Body of pancreas (tissue), 4 donors: ENCODE results near the gene MINDY2. TPM values are rescaled to one million over a fixed set of nuclear protein-coding genes. Genes with fewer than 3 reads are reported as not detected.

Experiments used
- ATAC-seq: fragments of 150-250 bp; one replicate; pipeline ENCODE4 v1.9.1; 2016
- DNase-seq, 4 donors: peaks; one replicate each; pipeline ENCODE4 v3.0.0-alpha.2; 2019
- H3K27ac ChIP-seq, 4 donors: fragments of 200-600 bp; sonication (generic); 1 replicate in 3 of 4; 2 replicates in 1 of 4; pipeline versions ENCODE4 v1.5.1 to v1.6.1; 2016 to 2019; ENCODE audit warnings: mild to moderate bottlenecking in 1 of 4, mixed read lengths in 1 of 4, moderate library complexity in 1 of 4
- H3K27me3 ChIP-seq, 2 donors: fragments of 200-600 bp; sonication (generic); one replicate each; pipeline ENCODE4 v1.6.0; 2016; ENCODE audit warnings: mild to moderate bottlenecking in 1 of 2
- H3K36me3 ChIP-seq, 2 donors: fragments of 200-600 bp; sonication (generic); replicated peaks in 1 of 2; 2 replicates each; pipeline ENCODE4 v1.5.1; 2016; ENCODE audit warnings: low read depth in 2 of 2; ENCODE audit not compliant: insufficient read depth in 1 of 2
- H3K4me1 ChIP-seq: fragments of 200-600 bp; sonication (generic); one replicate; pipeline ENCODE4 v1.6.0; 2016
- H3K4me3 ChIP-seq, 2 donors: fragments of 200-600 bp; sonication (generic); 1 replicate in 1 of 2; 2 replicates in 1 of 2; pipeline ENCODE4 v1.5.1; 2016 to 2019
- H3K9me3 ChIP-seq, 3 donors: fragments of 200-600 bp; sonication (generic); 1 replicate in 2 of 3; 2 replicates in 1 of 3; pipeline ENCODE4 v1.5.1; 2016
- POLR2A ChIP-seq, 3 donors: fragments of 450-650 bp; IDR thresholded peaks; one replicate each; pipeline ENCODE4 v1.6.1; 2016; ENCODE audit warnings: antibody characterized with exemption in 3 of 3, mild to moderate bottlenecking in 2 of 3
- WGBS, 2 donors: methylation state at CpG; one replicate each; pipeline ENCODE4 v1.1.5; 2017; 5-methylcytosine and 5-hydroxymethylcytosine counted together
- intact Hi-C: fragments of 100-400 bp; cut with DNase I; formaldehyde crosslinking; loops from one replicate; pipeline ENCODE4 v1.15.1; 2023
- total RNA-seq, 2 donors: library from RNA; depleted of rRNA; stranded (reverse); fragments of >200 nt; gene quantifications; one replicate each; pipeline ENCODE4 v1.1.0, GENCODE V29; 2016
- TF ChIP-seq, protein P1 (sequence below), 7 experiments: fragments of 450-650 bp in 4 of 7; fragments of 200-600 bp in 3 of 7; sonication (generic) in 3 of 7; IDR thresholded peaks; one replicate each; pipeline ENCODE4 v1.5.1; 2016 to 2019; ENCODE audit warnings: antibody characterized with exemption in 7 of 7

MINDY2 gene
- total RNA-seq, 2 donors from 2014 or later = 8.9 to 11.9 TPM

GRCh38 chr15:58758141-58758540 is 13.0 kb upstream of the MINDY2 start:
- intact Hi-C loops = no loop called here
- ATAC-seq (no peak), DNase-seq (no peak)
- no peak for TF ChIP-seq POLR2A (IDR thresholded peaks at IDR 0.05)
- TF ChIP-seq, protein P1, sequence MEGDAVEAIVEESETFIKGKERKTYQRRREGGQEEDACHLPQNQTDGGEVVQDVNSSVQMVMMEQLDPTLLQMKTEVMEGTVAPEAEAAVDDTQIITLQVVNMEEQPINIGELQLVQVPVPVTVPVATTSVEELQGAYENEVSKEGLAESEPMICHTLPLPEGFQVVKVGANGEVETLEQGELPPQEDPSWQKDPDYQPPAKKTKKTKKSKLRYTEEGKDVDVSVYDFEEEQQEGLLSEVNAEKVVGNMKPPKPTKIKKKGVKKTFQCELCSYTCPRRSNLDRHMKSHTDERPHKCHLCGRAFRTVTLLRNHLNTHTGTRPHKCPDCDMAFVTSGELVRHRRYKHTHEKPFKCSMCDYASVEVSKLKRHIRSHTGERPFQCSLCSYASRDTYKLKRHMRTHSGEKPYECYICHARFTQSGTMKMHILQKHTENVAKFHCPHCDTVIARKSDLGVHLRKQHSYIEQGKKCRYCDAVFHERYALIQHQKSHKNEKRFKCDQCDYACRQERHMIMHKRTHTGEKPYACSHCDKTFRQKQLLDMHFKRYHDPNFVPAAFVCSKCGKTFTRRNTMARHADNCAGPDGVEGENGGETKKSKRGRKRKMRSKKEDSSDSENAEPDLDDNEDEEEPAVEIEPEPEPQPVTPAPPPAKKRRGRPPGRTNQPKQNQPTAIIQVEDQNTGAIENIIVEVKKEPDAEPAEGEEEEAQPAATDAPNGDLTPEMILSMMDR (IDR thresholded peaks at IDR 0.05) = peak in 5 of 7 experiments; percentile 12 to 41 (median 23)
- Histone ChIP-seq H3K36me3 (no peaks in the 10 kb centered on the region), H3K4me1 (no peaks in the 10 kb centered on the region), H3K27ac (no peak overlapping the region), H3K27me3 (no peaks in the 10 kb centered on the region), H3K9me3 (no peaks in the 10 kb centered on the region), H3K4me3 (no peak overlapping the region)
- WGBS, 2 donors = 3 to 6% methylated on average over 3 of the region's 3 CpGs

GRCh38 chr15:58760385-58761009 is 10.6 kb upstream of the MINDY2 start:
- 68 to 85% methylated on average over 7 of the region's 7 CpGs for WGBS, 2 donors
- ATAC-seq = no peak

DNA sequence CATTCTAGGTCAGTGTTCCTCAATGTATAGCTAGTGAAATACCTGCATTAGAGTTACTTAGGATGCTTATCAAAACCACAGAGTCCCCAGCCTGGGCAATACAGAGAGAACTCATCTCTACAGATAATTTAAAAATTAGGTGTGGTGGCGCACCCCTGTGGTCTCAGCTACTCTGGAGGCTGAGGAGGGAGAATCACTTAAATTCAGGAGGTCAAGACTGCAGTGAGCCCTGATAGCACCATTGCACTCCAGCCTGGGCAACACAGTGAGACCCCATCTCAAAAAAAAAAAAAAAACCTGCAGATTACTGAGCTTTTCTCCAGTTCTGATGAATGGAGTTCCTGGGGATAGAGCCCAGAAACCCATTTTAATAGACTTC is 10.1 kb upstream of the MINDY2 start:
- H3K4me1 ChIP-seq = no peaks in the 10 kb centered on the region
- no peak for TF ChIP-seq POLR2A (IDR thresholded peaks at IDR 0.05)
- TF ChIP-seq, protein P1 (IDR thresholded peaks at IDR 0.05) = no peak
- no peak overlapping the region for H3K27ac ChIP-seq
- no peaks in the 10 kb centered on the region for H3K9me3 ChIP-seq
- WGBS, 2 donors = 92 to 93% methylated on average over 1 of the region's 1 CpG
- DNase-seq = no peak
- intact Hi-C loops = no loop called here
- H3K4me3 ChIP-seq = no peak overlapping the region
- ATAC-seq = no peak
- no peaks in the 10 kb centered on the region for H3K36me3 ChIP-seq
- no peaks in the 10 kb centered on the region for H3K27me3 ChIP-seq

More at GRCh38 chr15:58760385-58761009, 10.6 kb upstream of the MINDY2 start:
- no peak for TF ChIP-seq POLR2A (IDR thresholded peaks at IDR 0.05)
- TF ChIP-seq, protein P1 (IDR thresholded peaks at IDR 0.05) = no peak
- intact Hi-C loops = no loop called here
- no peaks in the 10 kb centered on the region for H3K4me1 ChIP-seq
- H3K27ac ChIP-seq = no peak overlapping the region
- no peak overlapping the region for H3K4me3 ChIP-seq
- H3K9me3 ChIP-seq = no peaks in the 10 kb centered on the region
- H3K27me3 ChIP-seq = no peaks in the 10 kb centered on the region
- no peak for DNase-seq
- H3K36me3 ChIP-seq = no peaks in the 10 kb centered on the region

DNA sequence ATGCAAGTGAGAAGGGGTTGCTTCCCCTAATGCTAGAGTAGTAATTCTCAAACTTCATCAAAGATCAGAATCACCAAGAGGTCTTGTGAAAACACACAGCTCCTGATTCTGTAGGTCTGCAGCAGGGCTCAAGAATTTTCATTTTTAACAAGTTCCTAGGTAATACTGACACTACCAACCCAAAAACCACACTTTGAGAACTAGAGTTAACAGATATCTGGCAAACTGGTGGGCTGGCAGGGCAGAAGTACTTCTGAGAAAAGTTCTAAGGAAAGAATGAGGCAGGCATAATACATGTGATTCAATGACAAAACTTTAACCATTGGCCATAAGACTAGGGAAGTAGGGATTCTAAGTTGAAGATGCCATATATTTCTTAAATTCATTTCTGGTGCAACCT is 8.8 kb upstream of the MINDY2 start:
- DNase-seq = no peak
- TF ChIP-seq, protein P1 (IDR thresholded peaks at IDR 0.05) = no peak
- no peak for TF ChIP-seq POLR2A (IDR thresholded peaks at IDR 0.05)
- Histone ChIP-seq H3K27ac (no peak overlapping the region), H3K4me3 (no peak overlapping the region), H3K36me3 (no peaks in the 10 kb centered on the region), H3K4me1 (no peaks in the 10 kb centered on the region), H3K27me3 (no peaks in the 10 kb centered on the region), H3K9me3 (no peaks in the 10 kb centered on the region)
- ATAC-seq = no peak
- intact Hi-C loops = no loop called here

GRCh38 chr15:58762731-58763130 is 8.4 kb upstream of the MINDY2 start:
- Histone ChIP-seq H3K27ac (no peak overlapping the region), H3K27me3 (no peaks in the 10 kb centered on the region), H3K4me3 (no peak overlapping the region), H3K4me1 (no peaks in the 10 kb centered on the region), H3K9me3 (no peaks in the 10 kb centered on the region), H3K36me3 (no peaks in the 10 kb centered on the region)
- DNase-seq = no peak
- no peak for ATAC-seq
- WGBS, 2 donors = 79 to 81% methylated on average over 1 of the region's 1 CpG
- intact Hi-C loops = no loop called here
- TF ChIP-seq POLR2A (IDR thresholded peaks at IDR 0.05) = no peak
- TF ChIP-seq, protein P1 (IDR thresholded peaks at IDR 0.05) = no peak
